Measurements from ENCODE around the gene SMYD4. TPM values are rescaled to one million over a fixed set of nuclear protein-coding genes. Genes with fewer than 3 reads are reported as not detected.
"Not testable (repeated sequence)": the region's sequence is repeated elsewhere in the genome, so short reads cannot be mapped to it uniquely, and the experiment has no call there.

SMYD4 gene
- total and polyA plus RNA-seq, 12 donors: 5.1 to 20.2 (median 14.6) TPM

DNA sequence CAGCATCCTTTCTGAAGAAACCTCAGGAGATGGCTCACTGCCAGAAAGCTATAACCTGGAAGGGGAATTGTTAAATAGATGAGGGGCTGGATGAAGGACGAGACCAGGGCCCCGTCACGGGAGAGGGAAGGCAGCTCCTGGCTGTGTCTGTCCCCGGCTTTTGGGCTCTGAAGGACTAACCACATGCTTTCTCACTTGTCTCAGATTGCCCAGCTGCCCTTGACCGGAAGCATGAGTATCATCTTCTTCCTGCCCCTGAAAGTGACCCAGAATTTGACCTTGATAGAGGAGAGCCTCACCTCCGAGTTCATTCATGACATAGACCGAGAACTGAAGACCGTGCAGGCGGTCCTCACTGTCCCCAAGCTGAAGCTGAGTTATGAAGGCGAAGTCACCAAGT lies 53.4 kb downstream of the SMYD4 start:
- DNase-seq: no peak
- TF ChIP-seq CTCF (IDR thresholded peaks at IDR 0.05) (no peak), POLR2A (IDR thresholded peaks at IDR 0.05) (no peak)
- Histone ChIP-seq H3K4me3 (no peak overlapping the region), H3K27ac (no peak overlapping the region), H3K4me1 (replicated peaks in 1 of 2) (peaks cover 0 to 11% of the 10 kb centered on the region in 2 donors), H3K36me3 (replicated peaks in 1 of 2) (peaks cover 0 to 34% of the 10 kb centered on the region in 2 donors), H3K27me3 (no peaks in the 10 kb centered on the region), H3K9me3 (replicated peaks in 1 of 3) (no peaks in the 10 kb centered on the region)
- WGBS, 4 donors: 80 to 87% (median 83%) methylated on average over 10 of the region's 10 CpGs
- intact Hi-C loops (cut with DNase I): no loop called here

- H3K27ac ChIP-seq: peak overlapping the region in 2 of 5 donors; percentile 64 to 78
- peaks cover 0 to 11% of the 10 kb centered on the region in 2 donors for H3K4me1 ChIP-seq (replicated peaks in 1 of 2)
- H3K9me3 ChIP-seq (replicated peaks in 1 of 3): no peaks in the 10 kb centered on the region
- peaks cover 0 to 29% of the 10 kb centered on the region in 2 donors for H3K36me3 ChIP-seq (replicated peaks in 1 of 2)
- H3K4me3 ChIP-seq: no peak overlapping the region
- 84 to 92% (median 88%) methylated on average over 18 to 21 of the region's 21 CpGs for WGBS, 4 donors
- intact Hi-C loops (cut with DNase I): no loop called here
- no peak for DNase-seq
- H3K27me3 ChIP-seq: no peaks in the 10 kb centered on the region
- TF ChIP-seq POLR2A (IDR thresholded peaks at IDR 0.05): no peak
- no peak for TF ChIP-seq CTCF (IDR thresholded peaks at IDR 0.05)
These were observed 55.1 kb downstream of the SMYD4 start for GRCh38 chr17:1774390-1775176.

DNA sequence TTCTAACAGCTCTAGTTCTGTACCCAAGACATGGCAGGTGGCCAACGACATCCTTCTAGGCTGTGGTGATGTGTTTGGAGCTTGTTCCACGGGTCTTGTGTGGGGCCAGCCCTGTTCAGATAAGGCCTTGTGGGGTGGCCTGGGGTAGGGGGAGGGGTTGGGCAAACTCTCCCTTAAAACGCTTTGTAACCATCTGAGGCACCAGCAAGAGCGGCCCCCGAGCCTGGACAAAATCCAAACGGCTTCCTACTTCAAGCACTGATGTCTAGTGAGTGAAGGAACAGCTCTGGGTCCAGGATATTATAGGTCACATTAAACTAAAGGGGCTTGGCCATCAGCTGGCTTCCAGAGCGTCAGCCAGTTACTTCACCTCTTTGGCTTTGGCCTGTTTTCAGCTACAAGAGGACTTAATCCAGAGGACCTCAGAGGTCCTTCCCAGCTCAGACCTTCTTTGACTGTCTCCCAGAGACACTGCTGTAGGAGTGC lies 56.0 kb downstream of the SMYD4 start:
- peaks cover 0 to 28% of the 10 kb centered on the region in 2 donors for H3K36me3 ChIP-seq (replicated peaks in 1 of 2)
- H3K9me3 ChIP-seq (replicated peaks in 1 of 3): no peaks in the 10 kb centered on the region
- peak in 4 of 7 donors; percentile 29 to 75 (median 50) for DNase-seq
- WGBS, 4 donors: 60 to 72% (median 66%) methylated on average over 3 to 7 of the region's 7 CpGs
- no peak overlapping the region for H3K4me3 ChIP-seq
- peak overlapping the region in 4 of 5 donors; percentile 32 to 78 (median 54) for H3K27ac ChIP-seq
- no peak for TF ChIP-seq POLR2A (IDR thresholded peaks at IDR 0.05)
- TF ChIP-seq CTCF (IDR thresholded peaks at IDR 0.05): no peak
- H3K4me1 ChIP-seq (replicated peaks in 1 of 2): peaks cover 0 to 11% of the 10 kb centered on the region in 2 donors
- intact Hi-C loops (cut with DNase I): no loop called here
- no peaks in the 10 kb centered on the region for H3K27me3 ChIP-seq

DNA sequence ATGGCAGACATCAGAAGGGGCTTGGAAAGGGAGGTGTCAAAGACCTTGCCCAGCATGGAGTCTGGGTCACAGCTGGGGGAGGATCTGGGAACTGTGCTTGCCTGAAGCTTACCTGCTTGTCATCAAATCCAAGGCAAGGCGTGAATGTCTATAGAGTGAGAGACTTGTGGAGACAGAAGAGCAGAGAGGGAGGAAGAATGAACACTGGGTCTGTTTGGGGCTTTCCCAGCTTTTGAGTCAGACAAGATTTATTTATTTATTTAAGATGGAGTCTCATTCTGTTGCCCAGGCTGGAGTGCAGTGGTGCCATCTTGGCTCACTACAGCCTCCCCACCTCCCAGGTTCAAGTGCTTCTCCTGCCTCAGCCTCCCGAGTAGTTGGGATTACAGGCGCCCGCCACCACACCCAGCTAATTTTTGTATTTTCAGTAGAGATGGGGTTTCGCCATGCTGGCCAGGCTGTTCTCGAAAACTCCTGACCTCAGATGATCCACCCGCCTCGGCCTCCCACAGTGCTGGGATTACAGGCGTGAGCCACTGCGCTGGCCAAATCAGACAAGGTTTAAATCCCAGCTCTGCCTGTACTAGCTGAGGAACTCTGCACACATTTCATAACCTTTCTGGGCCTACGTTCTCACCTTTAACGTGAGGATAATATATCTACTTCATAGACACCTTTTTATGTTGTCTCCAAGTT lies 56.6 kb downstream of the SMYD4 start:
- WGBS, 4 donors: 69 to 83% (median 73%) methylated on average over 12 of the region's 12 CpGs
- Histone ChIP-seq H3K36me3 (replicated peaks in 1 of 2) (peaks cover 0 to 22% of the 10 kb centered on the region in 2 donors), H3K27ac (peak overlapping the region in 4 of 5 donors; percentile 32 to 78 (median 54)), H3K4me1 (replicated peaks in 1 of 2) (peaks cover 0 to 11% of the 10 kb centered on the region in 2 donors)
- intact Hi-C loops (cut with DNase I); DNase-seq; H3K27me3 ChIP-seq; H3K9me3 ChIP-seq (replicated peaks in 1 of 3); H3K4me3 ChIP-seq: not testable (repeated sequence)

All from adrenal gland (tissue), 12 donors.